Prostate gland (tissue), 2 donors: Measurements from ENCODE around the gene GMPR.

ENCODE experiments used
- CTCF ChIP-seq, 4 experiments: fragments of 200-600 bp in 2 of 4; fragments of 450-650 bp in 2 of 4; sonication (generic) in 2 of 4; IDR thresholded peaks; 1 replicate in 3 of 4; 2 replicates in 1 of 4; pipeline ENCODE4 v1.5.1; 2016 to 2019; ENCODE audit warnings: antibody characterized with exemption in 4 of 4, mild to moderate bottlenecking in 2 of 4, moderate library complexity in 2 of 4
- POLR2A ChIP-seq: fragments of 450-650 bp; IDR thresholded peaks from one replicate; pipeline ENCODE4 v1.6.1; 2016; ENCODE audit warnings: antibody characterized with exemption, mild to moderate bottlenecking
- POLR2AphosphoS5 ChIP-seq: sonication (generic); formaldehyde crosslinking; IDR thresholded peaks from one replicate; pipeline ENCODE4 v1.6.1; 2017; ENCODE audit warnings: antibody characterized with exemption

- peak in 3 of 4 experiments; percentile 14 to 49 (median 28) for TF ChIP-seq CTCF (IDR thresholded peaks at IDR 0.05)
- no peak for TF ChIP-seq POLR2A
- peak; percentile 40 for TF ChIP-seq POLR2AphosphoS5
Observed at GRCh38 chr6:16338577-16339264, 100.3 kb downstream of the GMPR start.
